GM23338 (cell line): Measurements from ENCODE around the gene VAPB.

ENCODE experiments used
- CREB1 ChIP-seq: fragments of 250-450 bp; sonication (Bioruptor Pico); IDR thresholded peaks from 2 replicates; pipeline ENCODE4 v1.5.0; 2020; ENCODE audit warnings: low read depth, mild to moderate bottlenecking, moderate library complexity
- CTCF ChIP-seq, 2 experiments: fragments of 200-600 bp in 1 of 2; sonication (generic) in 1 of 2; conservative IDR thresholded peaks; 2 replicates each; pipeline versions ENCODE4 v1.5.1 to v1.6.1; 2016 to 2017; ENCODE audit warnings: antibody characterized with exemption in 2 of 2, low read depth in 2 of 2, mild to moderate bottlenecking in 2 of 2, moderate library complexity in 1 of 2
- ETS1 ChIP-seq: IDR thresholded peaks from 2 replicates; pipeline ENCODE4 v1.6.1; 2016; ENCODE audit warnings: antibody characterized with exemption
- EZH2 ChIP-seq: fragments of 200-600 bp; sonication (generic); IDR thresholded peaks from one replicate; pipeline ENCODE4 v1.8.0; 2017; ENCODE audit warnings: antibody characterized with exemption, mild to moderate bottlenecking, low read depth; ENCODE audit not compliant: unreplicated experiment
- EZH2phosphoT487 ChIP-seq: fragments of 200-600 bp; sonication (generic); IDR thresholded peaks from one replicate; pipeline ENCODE4 v1.8.1; 2018; ENCODE audit warnings: antibody characterized with exemption; ENCODE audit not compliant: unreplicated experiment
- POLR2AphosphoS5 ChIP-seq: IDR thresholded peaks from 2 replicates; pipeline ENCODE4 v1.6.1; 2016; ENCODE audit warnings: antibody characterized with exemption, low read depth
- STAT1 ChIP-seq: IDR thresholded peaks from one replicate; pipeline ENCODE4 v1.6.1; 2016; ENCODE audit warnings: antibody characterized with exemption; ENCODE audit not compliant: unreplicated experiment

GRCh38 chr20:58418949-58419748 lies 30.1 kb downstream of the VAPB start:
- TF ChIP-seq CTCF (conservative IDR thresholded peaks at IDR 0.05; ENCODE audit: low read depth in 2 of 2) (no peak), EZH2 (no peak), CREB1 (CRISPR knock-in tag) (no peak), EZH2phosphoT487 (no peak), STAT1 (no peak), POLR2AphosphoS5 (no peak), ETS1 (no peak)
